ENCODE measurements around the gene TXNRD2.

TXNRD2 gene

GRCh38 chr22:19902245-19902715, 39.3 kb downstream of the TXNRD2 start:
- peak; percentile 9 for DNase-seq

- DNase-seq = no peak
These were observed 39.9 kb downstream of the TXNRD2 start for GRCh38 chr22:19901577-19902244.

GRCh38 chr22:19900707-19901436, 40.7 kb downstream of the TXNRD2 start:
- no peak for DNase-seq

GRCh38 chr22:19898831-19899567, 42.6 kb downstream of the TXNRD2 start:
- DNase-seq = no peak

GRCh38 chr22:19898145-19898544, 43.5 kb downstream of the TXNRD2 start:
- DNase-seq = no peak

- no peak for DNase-seq
These were observed 43.9 kb downstream of the TXNRD2 start for GRCh38 chr22:19897726-19898125.

- DNase-seq = no peak
These were observed 44.8 kb downstream of the TXNRD2 start for GRCh38 chr22:19896665-19897355.

- DNase-seq = no peak
These were observed 46.3 kb downstream of the TXNRD2 start for GRCh38 chr22:19895160-19895849.

GRCh38 chr22:19893363-19893762, 48.3 kb downstream of the TXNRD2 start:
- DNase-seq = no peak

- DNase-seq = no peak
These were observed 48.7 kb downstream of the TXNRD2 start for GRCh38 chr22:19892925-19893324.

GRCh38 chr22:19892257-19892879, 49.2 kb downstream of the TXNRD2 start:
- DNase-seq = no peak

- DNase-seq = no peak
These were observed 50.0 kb downstream of the TXNRD2 start for GRCh38 chr22:19891317-19892256.

- DNase-seq = no peak
These were observed 50.9 kb downstream of the TXNRD2 start for GRCh38 chr22:19890502-19891316.

- DNase-seq = no peak
These were observed 51.7 kb downstream of the TXNRD2 start for GRCh38 chr22:19889951-19890350.

GRCh38 chr22:19888131-19888746, 53.4 kb downstream of the TXNRD2 start:
- no peak for DNase-seq

GRCh38 chr22:19887256-19887985, 54.2 kb downstream of the TXNRD2 start:
- no peak for DNase-seq

- DNase-seq = no peak
These were observed 54.9 kb downstream of the TXNRD2 start for GRCh38 chr22:19886605-19887255.

Measured in DMS79 (cell line).